K562 (cell line): ENCODE data around the gene LRRC3C. TPM values are rescaled to one million over a fixed set of nuclear protein-coding genes. Genes with fewer than 3 reads are reported as not detected.

Source experiments
- HNRNPLL ChIP-seq: fragments of 200-400 bp; formaldehyde crosslinking; IDR thresholded peaks from 2 replicates; pipeline ENCODE4 v1.6.1; 2017; ENCODE audit warnings: low read length, low read depth, mild to moderate bottlenecking; ENCODE audit not compliant: poor library complexity, severe bottlenecking
- KLF13 ChIP-seq: fragments of 450-650 bp; IDR thresholded peaks from 2 replicates; pipeline ENCODE4 v1.6.1; 2016; ENCODE audit warnings: missing genetic modification characterization, low read depth, mild to moderate bottlenecking, missing compliant biosample characterization, moderate library complexity, borderline replicate concordance
- MAFG ChIP-seq: fragments of 450-650 bp; conservative IDR thresholded peaks from 2 replicates; pipeline ENCODE4 v1.6.1; 2016; ENCODE audit warnings: missing genetic modification characterization, missing compliant biosample characterization
- MAZ ChIP-seq, 2 experiments: fragments of 450-650 bp in 1 of 2; sonication (generic) in 1 of 2; formaldehyde crosslinking; IDR thresholded peaks in 1 of 2; conservative IDR thresholded peaks in 1 of 2; 2 replicates each; pipeline versions ENCODE4 v1.4.0 to v1.5.0; 2020; ENCODE audit warnings: mild to moderate bottlenecking in 1 of 2, missing genetic modification reagents in 1 of 2
- TAF7 ChIP-seq: fragments of 450-650 bp; IDR thresholded peaks from 2 replicates; pipeline ENCODE4 v1.6.1; 2016; ENCODE audit warnings: missing genetic modification characterization, missing compliant biosample characterization
- ZBTB17 ChIP-seq: fragments of 450-650 bp; formaldehyde crosslinking; IDR thresholded peaks from 2 replicates; pipeline ENCODE4 v1.4.0; 2020; ENCODE audit warnings: mild to moderate bottlenecking
- ZKSCAN1 ChIP-seq: fragments of 150-350 bp; IDR thresholded peaks from 2 replicates; pipeline ENCODE4 v1.6.1; 2016; ENCODE audit warnings: low read depth, low read length
- ZNF124 ChIP-seq: sonication (generic); formaldehyde crosslinking; IDR thresholded peaks from 2 replicates; pipeline ENCODE4 v1.8.1; 2022; ENCODE audit warnings: missing genetic modification reagents
- ZNF253 ChIP-seq: fragments of 250-450 bp; sonication (Bioruptor Pico); conservative IDR thresholded peaks from 2 replicates; pipeline ENCODE4 v1.6.1; 2021; ENCODE audit warnings: mild to moderate bottlenecking
- ZNF780A ChIP-seq: fragments of 250-450 bp; sonication (Bioruptor Pico); IDR thresholded peaks from 2 replicates; pipeline ENCODE4 v1.5.0; 2021; ENCODE audit warnings: mild to moderate bottlenecking
- polyA plus RNA-seq, 8 experiments: library from polyadenylated mRNA; depleted of rRNA in 4 of 8; stranded (reverse) in 5 of 8; unstranded in 3 of 8; fragments of >200 nt; fragmentation: Nextera tagmentation in 2 of 8; fragmentation: Illumina TruSeq in 1 of 8; extraction: Ambion mirVana in 2 of 8; extraction: Trizol in 1 of 8; gene quantifications; 2 replicates each; pipeline versions ENCODE4 v1.2.1 to v1.2.3, GENCODE V29; 2011 to 2014; ENCODE audit warnings: inconsistent platforms in 1 of 8, missing spikeins in 1 of 8
- total RNA-seq, 7 experiments: library from RNA; depleted of rRNA in 6 of 7; stranded (reverse); fragments of >200 nt in 6 of 7; fragmentation: Illumina TruSeq in 2 of 7; extraction: Trizol in 2 of 7; gene quantifications; 2 replicates each; pipeline versions ENCODE4 v1.2.1 to v1.2.3, GENCODE V29; 2011 to 2021; ENCODE audit warnings: low replicate concordance in 1 of 7
- TF ChIP-seq, protein P1 (sequence below): fragments of 450-650 bp; IDR thresholded peaks from 2 replicates; pipeline ENCODE4 v1.6.1; 2016; ENCODE audit warnings: mild to moderate bottlenecking, moderate library complexity
- TF ChIP-seq, protein P2 (sequence below): sonication (generic); formaldehyde crosslinking; IDR thresholded peaks from 2 replicates; pipeline ENCODE4 v1.8.0; 2023; ENCODE audit warnings: mild to moderate bottlenecking, missing genetic modification reagents
- TF ChIP-seq, protein P3 (sequence below): fragments of 450-650 bp; conservative IDR thresholded peaks from 2 replicates; pipeline ENCODE4 v1.6.1; 2016; ENCODE audit warnings: missing genetic modification characterization, low read depth, mild to moderate bottlenecking, control low read depth, missing compliant biosample characterization

LRRC3C gene
- total and polyA plus RNA-seq, 9 of the 15 experiments (the other 6 are each of a cell fraction or from before 2014, with no cell fraction given): not detected

GRCh38 chr17:39927101-39927928 is at the start of gene LRRC3C, which contains the start of gene ORMDL3 (continued):
- TF ChIP-seq MAZ (CRISPR knock-in tag; conservative IDR thresholded peaks at IDR 0.05 in 1 of 2, IDR thresholded peaks at IDR 0.05 in 1 of 2): peak; percentile 86
- TF ChIP-seq, protein P1, sequence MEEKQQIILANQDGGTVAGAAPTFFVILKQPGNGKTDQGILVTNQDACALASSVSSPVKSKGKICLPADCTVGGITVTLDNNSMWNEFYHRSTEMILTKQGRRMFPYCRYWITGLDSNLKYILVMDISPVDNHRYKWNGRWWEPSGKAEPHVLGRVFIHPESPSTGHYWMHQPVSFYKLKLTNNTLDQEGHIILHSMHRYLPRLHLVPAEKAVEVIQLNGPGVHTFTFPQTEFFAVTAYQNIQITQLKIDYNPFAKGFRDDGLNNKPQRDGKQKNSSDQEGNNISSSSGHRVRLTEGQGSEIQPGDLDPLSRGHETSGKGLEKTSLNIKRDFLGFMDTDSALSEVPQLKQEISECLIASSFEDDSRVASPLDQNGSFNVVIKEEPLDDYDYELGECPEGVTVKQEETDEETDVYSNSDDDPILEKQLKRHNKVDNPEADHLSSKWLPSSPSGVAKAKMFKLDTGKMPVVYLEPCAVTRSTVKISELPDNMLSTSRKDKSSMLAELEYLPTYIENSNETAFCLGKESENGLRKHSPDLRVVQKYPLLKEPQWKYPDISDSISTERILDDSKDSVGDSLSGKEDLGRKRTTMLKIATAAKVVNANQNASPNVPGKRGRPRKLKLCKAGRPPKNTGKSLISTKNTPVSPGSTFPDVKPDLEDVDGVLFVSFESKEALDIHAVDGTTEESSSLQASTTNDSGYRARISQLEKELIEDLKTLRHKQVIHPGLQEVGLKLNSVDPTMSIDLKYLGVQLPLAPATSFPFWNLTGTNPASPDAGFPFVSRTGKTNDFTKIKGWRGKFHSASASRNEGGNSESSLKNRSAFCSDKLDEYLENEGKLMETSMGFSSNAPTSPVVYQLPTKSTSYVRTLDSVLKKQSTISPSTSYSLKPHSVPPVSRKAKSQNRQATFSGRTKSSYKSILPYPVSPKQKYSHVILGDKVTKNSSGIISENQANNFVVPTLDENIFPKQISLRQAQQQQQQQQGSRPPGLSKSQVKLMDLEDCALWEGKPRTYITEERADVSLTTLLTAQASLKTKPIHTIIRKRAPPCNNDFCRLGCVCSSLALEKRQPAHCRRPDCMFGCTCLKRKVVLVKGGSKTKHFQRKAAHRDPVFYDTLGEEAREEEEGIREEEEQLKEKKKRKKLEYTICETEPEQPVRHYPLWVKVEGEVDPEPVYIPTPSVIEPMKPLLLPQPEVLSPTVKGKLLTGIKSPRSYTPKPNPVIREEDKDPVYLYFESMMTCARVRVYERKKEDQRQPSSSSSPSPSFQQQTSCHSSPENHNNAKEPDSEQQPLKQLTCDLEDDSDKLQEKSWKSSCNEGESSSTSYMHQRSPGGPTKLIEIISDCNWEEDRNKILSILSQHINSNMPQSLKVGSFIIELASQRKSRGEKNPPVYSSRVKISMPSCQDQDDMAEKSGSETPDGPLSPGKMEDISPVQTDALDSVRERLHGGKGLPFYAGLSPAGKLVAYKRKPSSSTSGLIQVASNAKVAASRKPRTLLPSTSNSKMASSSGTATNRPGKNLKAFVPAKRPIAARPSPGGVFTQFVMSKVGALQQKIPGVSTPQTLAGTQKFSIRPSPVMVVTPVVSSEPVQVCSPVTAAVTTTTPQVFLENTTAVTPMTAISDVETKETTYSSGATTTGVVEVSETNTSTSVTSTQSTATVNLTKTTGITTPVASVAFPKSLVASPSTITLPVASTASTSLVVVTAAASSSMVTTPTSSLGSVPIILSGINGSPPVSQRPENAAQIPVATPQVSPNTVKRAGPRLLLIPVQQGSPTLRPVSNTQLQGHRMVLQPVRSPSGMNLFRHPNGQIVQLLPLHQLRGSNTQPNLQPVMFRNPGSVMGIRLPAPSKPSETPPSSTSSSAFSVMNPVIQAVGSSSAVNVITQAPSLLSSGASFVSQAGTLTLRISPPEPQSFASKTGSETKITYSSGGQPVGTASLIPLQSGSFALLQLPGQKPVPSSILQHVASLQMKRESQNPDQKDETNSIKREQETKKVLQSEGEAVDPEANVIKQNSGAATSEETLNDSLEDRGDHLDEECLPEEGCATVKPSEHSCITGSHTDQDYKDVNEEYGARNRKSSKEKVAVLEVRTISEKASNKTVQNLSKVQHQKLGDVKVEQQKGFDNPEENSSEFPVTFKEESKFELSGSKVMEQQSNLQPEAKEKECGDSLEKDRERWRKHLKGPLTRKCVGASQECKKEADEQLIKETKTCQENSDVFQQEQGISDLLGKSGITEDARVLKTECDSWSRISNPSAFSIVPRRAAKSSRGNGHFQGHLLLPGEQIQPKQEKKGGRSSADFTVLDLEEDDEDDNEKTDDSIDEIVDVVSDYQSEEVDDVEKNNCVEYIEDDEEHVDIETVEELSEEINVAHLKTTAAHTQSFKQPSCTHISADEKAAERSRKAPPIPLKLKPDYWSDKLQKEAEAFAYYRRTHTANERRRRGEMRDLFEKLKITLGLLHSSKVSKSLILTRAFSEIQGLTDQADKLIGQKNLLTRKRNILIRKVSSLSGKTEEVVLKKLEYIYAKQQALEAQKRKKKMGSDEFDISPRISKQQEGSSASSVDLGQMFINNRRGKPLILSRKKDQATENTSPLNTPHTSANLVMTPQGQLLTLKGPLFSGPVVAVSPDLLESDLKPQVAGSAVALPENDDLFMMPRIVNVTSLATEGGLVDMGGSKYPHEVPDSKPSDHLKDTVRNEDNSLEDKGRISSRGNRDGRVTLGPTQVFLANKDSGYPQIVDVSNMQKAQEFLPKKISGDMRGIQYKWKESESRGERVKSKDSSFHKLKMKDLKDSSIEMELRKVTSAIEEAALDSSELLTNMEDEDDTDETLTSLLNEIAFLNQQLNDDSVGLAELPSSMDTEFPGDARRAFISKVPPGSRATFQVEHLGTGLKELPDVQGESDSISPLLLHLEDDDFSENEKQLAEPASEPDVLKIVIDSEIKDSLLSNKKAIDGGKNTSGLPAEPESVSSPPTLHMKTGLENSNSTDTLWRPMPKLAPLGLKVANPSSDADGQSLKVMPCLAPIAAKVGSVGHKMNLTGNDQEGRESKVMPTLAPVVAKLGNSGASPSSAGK: no peak
- no peak for TF ChIP-seq ZNF780A (CRISPR knock-in tag)
- TF ChIP-seq, protein P2, sequence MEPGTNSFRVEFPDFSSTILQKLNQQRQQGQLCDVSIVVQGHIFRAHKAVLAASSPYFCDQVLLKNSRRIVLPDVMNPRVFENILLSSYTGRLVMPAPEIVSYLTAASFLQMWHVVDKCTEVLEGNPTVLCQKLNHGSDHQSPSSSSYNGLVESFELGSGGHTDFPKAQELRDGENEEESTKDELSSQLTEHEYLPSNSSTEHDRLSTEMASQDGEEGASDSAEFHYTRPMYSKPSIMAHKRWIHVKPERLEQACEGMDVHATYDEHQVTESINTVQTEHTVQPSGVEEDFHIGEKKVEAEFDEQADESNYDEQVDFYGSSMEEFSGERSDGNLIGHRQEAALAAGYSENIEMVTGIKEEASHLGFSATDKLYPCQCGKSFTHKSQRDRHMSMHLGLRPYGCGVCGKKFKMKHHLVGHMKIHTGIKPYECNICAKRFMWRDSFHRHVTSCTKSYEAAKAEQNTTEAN (CRISPR knock-in tag): no peak
- 0 out of 2 replicates have a peak, but pooled peaks have one; percentile 19 for TF ChIP-seq KLF13
- TF ChIP-seq ZNF124: no peak
- TF ChIP-seq TAF7: no peak
- peak; percentile 85 for TF ChIP-seq ZBTB17
- no peak for TF ChIP-seq ZKSCAN1
- no peak for TF ChIP-seq ZNF253 (CRISPR knock-in tag)
- peak; percentile 22 for TF ChIP-seq HNRNPLL
- TF ChIP-seq, protein P3, sequence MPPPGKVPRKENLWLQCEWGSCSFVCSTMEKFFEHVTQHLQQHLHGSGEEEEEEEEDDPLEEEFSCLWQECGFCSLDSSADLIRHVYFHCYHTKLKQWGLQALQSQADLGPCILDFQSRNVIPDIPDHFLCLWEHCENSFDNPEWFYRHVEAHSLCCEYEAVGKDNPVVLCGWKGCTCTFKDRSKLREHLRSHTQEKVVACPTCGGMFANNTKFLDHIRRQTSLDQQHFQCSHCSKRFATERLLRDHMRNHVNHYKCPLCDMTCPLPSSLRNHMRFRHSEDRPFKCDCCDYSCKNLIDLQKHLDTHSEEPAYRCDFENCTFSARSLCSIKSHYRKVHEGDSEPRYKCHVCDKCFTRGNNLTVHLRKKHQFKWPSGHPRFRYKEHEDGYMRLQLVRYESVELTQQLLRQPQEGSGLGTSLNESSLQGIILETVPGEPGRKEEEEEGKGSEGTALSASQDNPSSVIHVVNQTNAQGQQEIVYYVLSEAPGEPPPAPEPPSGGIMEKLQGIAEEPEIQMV (tag): no peak
- TF ChIP-seq MAFG (tag): no peak
